NCI-H1105 treated with DMSO at 0.1 percent for 48 hours (cell line): Measurements from ENCODE around the gene ARNT2.

Source experiments
- DNase-seq: peaks from one replicate; lab custom pipeline; 2025; lab: John Stamatoyannopoulos, UW

The ARNT2 gene

DNA sequence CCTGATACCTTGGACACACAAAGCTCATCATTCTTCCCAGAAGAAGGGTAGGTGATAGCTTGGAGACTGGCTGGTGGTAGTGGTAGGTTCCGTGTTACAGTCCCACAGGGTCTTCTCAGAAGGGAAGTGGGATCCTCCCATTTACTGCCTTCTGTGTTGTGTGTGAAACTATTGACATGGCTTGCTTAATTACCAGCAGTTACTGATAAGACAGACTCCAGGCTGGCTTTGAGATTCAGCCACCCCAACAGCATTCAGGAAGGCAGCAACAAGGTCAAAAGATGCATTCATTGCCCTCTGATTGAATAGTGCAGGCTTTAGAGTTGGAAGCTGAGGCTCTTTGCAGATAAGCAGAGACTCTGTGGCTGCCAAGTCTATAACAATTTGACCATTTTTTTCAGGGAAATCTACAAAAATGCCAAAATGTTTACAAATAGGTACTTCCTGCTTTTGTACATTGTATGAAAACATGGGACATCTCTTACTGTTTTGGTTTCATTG, 7.7 kb downstream of the ARNT2 start:
- no peak for DNase-seq

DNA sequence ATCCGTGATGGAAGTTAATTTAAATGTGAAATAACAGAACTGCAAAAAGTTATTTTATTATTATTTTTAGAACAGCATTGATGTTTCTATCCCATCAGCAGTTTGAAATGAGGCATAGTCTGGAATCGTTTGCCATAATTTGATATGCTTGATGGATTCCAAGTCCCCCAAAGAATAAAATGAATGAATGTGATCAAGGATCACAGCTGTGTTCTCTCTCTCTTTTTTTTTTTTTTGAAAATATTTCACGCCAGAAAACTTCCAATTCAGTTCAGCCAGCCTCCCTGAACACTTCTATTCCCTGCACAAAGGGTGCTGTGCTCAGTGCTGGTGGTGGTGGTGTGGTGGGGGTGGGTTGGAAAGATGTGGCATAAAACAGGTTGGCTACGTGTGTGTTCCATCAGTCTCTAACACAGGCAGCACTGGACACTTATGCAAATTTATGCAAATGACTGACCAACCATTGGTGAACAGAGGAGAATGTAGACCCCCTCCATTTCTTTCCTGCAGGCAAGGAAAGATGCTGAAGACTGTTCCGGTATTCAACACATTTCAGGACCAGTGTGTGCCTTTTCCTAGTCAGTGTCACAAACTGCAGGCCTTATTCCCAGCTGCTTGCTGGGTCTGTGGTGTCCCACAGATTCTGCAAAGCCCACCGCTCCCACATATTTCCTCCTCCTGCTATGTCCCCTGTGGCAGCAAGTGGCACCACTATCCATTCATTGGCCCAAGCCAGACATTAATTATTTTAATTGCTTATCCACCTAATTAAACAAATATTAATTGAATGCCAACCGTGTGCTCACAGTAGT, 10.6 kb downstream of the ARNT2 start:
- no peak for DNase-seq

DNA sequence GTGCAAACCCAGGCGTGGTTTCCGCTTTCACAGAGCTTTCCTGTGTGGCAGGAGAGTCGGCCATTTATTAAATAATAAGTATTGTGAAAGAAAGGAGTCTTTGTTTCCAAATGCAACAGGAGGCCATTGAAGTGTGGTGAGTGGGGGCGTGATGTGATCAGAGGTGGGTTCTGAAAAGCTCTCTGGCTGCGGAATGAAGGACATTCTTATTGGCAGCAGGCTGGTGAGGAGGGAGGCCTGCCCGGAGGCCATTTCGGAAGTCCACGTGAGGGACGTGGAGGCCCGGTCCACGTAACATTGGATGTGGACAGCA, 11.1 kb downstream of the ARNT2 start:
- no peak for DNase-seq

DNA sequence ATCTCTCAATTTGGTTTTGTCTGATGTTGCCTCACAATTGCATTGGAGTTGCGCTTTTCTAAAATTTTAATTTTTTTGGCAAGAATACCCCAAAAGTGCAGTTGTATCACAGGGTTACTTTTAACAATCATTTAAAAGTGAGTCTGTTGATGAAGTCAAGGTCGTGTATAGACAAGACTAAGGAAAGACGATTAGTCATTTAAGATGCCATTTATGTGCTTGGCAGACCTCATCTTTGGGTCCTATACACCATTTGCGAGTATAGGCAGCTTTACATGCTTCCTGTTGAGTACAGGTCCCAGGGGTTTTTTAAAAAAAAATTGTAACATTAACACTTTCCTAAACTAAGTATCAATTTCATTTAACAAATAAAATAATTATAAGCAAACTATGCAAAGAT, 12.5 kb downstream of the ARNT2 start:
- DNase-seq: peak; percentile 6

DNA sequence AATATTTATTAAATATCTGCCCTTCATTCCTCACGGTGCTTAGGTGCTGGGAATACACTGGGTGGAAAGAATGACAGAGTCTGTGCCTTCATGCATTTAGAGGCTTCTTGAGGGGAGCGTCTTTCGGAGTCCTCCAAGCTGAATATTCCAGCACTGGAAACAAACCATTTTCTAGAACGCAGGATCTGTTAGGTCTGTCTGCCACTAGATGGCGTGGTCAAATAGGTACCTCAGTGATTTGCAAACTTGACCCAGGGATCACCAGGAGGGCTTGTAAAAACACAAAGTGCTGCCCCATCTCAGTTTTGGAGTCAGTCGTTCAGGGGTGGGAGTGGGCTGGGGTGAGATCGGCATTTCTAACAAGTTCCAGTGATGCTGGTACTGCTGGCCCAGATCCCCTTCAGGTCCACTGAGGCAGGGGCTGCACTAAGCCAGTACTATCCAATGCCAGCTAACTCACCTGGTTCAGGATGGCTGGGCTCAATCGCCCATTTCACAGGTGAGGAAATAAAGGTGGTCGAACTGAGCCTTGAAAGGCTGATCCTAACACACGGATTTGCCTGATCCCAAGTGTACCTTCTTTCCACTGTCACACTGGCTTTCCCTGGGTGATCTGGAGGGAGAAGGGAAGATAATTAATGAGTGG, 14.8 kb downstream of the ARNT2 start:
- peak; percentile 22 for DNase-seq

DNA sequence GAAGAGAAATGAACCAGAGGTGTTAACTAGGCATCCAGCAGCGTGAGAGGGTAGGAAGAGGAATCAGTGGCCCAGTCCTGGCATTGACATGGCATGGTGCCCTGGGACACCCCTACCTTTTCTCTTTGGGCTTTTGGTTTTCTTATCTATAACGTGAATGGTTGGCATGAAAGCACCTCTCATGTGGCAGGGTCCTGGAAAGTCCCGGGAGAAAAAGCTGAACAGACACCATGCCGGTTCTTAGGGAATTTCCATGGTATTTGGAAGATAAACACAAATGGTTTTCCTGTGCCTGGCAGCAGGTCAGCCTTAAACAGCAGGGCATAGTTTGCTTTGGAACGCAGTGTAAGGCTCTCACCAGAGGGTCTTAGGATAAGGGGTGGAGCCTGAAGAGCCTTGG, 15.4 kb downstream of the ARNT2 start:
- no peak for DNase-seq

DNA sequence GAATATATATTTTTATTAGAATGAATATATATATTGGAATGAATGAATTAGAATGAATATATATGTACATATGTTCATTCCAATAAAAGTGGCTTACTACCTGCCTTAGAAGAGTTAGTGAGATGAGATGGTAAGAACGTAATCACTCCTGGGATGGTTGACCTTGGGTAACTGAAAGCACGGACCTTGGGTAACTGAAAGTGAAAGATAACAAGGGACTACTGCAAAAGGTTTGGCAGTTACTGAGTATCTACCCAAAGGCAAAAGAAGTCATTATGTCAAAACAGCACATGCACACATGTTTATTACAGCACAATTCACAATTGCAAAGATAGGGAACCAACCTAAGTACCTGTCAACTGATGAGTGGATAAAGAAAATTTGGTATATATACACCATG, 16.5 kb downstream of the ARNT2 start:
- no peak for DNase-seq

DNA sequence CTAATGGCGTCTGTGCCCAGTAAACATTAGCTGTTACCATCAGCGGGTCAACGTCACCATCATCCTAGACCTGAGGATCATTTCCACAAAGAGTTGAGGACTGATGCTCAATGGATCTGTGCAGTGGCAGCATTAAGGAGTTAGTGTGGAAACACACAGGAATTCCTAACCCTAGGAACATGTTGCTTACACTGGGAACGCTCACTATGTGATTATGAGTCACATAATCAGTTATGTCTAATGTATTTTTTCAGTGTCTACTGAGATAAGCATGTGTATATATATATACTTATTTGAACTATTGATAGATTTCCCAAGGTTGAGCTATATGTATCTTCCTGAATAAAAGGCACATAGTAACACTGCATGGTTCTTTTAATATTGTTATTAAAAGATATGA, 19.0 kb downstream of the ARNT2 start:
- no peak for DNase-seq

DNA sequence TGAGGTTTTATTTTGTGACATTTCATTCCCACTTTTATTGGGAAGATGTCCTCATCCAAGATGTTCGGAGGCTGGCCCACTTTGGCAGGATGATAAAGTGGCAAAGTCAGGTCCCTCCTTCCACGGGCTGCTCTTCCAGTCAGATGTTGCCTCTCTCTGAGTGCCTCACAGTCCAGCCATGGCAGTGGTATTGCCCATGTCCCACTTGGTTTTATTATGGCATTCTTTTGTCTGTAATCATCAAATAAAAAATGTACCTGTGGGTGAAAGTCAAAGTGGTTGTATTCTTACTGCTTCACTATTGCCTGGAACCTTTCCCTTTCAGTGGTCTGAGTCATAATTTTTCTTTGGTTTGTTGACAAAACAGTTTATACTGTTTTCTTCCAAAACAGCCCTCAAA, 20.2 kb downstream of the ARNT2 start:
- DNase-seq: no peak

DNA sequence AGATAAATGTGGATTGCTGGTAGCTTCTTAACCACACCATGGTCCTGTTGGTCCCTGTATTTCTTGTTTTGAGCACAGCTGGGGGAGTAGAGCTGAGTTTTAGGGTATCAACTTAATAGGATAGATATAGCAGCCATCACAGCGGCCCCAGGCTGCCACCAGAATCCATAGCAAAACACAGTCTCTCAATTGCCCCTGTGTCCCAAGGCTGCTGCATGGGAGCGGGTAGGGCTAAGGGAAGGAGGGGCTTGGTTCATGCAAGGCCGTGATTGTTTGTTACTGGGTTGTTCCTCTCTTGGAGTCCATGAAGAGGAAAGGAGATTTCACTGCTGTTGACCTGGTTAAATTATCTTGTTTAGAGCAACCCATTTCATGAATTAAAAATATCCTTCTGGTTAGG, 22.1 kb downstream of the ARNT2 start:
- DNase-seq: no peak

DNA sequence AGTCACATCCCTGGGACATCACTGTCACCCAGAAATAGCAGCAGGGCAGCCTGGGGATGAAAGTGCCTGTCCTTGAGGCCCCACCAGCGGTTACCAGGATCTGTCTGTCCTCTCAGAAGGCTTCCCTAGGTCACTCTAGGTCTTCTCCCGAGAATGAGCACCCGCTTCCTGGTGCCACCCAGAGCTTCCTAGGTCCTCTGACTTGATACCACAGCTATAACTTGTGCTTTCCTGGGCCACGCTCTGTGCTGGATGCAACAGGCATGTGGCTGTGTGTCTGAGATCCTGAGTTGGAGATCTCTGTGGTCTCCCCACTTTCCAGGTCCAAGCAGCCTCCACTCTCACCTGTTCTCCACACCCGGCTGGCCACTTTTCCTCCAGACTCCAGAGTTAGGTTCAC, 25.8 kb downstream of the ARNT2 start:
- no peak for DNase-seq

DNA sequence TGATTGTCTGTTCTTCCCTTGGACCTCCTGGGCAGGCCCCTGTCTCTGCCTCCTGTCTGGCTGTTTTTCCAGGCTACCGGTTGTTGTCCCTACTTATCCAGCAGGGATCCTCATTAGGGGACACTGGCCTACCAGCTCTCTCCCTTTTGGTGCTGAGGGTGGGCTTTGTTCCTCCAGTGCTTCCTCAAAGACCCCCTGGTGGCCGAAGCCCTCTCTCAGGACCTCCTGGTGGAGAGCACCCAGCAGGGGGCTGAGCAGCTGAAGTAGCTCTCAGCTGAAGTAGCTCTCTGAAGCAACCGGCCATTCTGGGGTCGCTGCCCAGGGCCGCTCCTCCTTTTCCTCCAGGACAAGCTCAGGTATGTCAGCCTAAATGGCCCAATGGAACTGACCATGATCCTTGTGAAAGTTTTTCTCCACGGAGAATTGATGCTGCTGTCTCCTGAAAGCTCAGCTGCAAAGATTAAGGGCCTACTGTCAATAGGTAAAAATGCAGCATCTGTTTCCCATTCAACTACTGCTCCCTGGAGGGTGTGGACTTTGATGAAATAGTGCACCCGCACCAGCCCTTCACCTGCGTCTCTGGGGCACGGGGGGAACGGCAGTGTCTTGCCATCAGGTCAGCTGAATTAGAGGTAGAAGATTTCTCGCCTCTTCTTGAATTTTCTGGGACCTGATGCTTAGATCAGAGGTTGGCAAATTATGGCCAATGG, 27.6 kb downstream of the ARNT2 start:
- DNase-seq: no peak

DNA sequence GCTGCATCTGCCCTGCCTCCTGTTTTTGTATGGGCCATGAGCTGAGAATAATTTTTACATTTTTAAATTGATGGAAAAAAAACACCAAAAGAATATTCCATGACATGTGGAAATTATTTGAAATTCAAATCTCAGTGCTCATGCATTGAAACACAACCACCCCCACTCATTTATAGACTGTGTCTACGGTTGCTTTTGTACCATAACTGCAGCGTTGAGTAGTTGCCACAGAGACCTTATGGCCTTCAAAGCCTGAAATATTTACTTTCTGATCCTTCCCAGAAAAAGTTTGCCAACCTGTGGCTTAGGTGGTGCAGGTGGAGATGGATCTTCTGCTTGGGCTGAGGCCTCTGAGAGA, 28.1 kb downstream of the ARNT2 start:
- DNase-seq: no peak

DNA sequence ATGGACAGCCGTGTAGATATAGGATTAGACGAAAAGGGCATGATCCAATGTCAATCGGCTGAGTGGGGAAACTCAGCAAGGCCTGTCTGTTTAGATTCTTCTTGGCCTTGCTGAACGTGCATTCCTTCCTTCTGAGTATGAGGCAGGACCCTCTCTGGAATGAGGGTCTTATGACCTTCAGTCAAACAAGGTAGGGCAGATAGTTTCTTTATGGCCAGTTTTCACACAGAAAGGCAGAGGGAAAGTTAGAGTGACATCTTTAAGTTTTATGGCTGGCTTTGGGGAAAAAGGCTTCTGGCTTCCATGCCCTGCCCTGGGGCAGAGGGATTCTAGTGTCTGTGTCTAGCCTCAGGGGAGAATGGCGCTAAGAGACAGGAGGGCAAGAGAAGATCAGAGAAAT, 29.7 kb downstream of the ARNT2 start:
- no peak for DNase-seq

DNA sequence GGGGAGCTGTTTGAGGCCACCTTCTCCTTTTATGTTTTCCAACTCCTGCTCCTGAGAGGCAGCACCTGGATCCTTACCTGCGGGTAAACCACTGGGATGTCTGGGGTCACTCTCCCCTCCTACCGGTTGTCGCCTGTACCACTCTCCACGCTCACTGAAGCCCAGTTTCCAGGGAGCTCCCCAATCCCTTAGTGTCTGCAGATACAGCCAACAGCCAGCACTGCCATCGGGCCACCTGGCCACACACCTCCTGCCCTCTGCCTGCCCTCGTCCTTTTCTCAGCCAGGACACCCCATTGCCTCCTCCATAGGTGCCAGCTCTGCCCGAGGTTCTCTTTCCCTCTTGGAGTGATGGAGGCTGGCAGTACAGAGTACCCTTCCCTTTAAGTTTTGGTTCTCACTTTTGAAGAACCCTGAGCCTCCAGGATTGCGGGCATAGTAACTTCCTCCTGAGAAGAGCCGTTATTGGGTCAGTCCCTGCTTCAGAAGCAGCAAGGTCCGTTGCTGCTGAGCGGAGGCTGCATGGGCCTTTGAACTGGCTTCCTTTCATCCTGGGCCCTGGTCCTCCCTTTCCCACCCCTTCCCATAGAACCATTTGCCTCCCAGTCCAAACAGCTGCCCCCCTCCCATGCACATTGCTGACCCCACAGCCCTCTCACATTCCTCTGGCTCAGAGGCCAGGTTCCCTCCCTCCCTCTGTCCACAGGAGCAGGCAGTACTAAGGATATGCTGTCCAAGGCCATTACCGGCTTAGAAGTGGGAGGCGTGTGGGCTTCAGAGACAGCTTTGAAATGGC, 30.9 kb downstream of the ARNT2 start:
- no peak for DNase-seq

DNA sequence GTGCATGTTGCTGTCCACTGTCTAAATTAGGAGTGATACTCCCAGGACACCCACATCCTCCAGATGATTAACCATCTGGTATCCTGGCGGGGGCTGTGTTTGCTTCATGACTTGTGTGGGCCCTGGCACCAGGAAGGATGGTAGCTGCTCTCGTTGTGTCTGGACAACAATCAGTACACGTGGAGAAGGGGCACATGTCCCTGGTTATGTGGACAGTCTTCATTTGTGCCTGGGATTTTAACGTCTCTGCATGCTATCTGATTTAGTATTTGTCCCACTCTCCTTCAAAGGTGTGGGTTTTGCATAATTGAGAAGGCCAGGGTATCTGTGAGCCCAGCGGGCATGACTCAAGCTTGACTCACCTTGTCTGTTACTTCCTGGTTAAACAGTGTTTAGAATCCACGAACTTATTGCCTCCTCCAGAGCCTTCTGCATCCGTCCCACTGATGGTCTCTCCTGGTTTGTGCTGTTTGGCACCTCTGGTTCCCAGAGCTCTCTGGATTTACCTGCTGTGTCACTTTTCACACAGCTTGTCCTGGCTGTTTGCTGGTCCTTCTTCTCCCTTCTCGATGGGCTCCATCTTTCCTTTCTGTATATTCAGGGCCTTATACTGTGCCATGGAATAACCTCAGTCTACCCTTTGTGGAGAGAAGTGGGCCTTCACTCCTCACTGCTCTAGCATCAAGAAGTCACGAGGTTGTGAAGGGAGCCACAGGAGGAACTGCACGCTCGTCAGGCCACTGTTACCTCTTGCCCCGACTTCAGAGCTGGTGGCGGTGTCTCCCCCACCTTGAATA, 32.5 kb downstream of the ARNT2 start:
- DNase-seq: no peak

DNA sequence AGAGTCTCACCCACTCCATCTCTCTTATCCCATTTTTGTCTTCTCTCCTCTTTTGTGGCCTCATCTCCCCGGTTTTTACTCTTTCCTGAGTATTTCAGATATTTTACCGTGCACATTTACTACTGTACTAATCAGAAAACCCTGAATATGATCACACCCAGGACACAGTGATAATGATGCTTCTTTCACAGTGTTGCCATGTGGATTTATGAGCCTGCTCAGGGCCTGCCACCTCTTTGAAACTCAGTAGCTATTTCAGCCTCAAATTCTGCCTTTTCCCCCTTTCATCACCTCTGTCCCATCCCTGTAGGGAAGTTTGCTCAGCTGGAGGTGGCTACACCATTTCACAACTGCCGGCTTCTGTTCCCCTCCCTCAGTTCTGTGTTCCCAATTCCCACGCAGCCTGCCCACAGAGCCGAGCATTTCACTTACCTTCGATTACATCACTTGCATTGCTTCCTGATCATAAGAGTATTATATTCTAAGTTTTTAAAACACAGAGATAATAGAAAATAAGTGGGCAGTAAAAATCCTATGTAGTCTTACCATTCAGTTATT, 33.2 kb downstream of the ARNT2 start:
- no peak for DNase-seq

DNA sequence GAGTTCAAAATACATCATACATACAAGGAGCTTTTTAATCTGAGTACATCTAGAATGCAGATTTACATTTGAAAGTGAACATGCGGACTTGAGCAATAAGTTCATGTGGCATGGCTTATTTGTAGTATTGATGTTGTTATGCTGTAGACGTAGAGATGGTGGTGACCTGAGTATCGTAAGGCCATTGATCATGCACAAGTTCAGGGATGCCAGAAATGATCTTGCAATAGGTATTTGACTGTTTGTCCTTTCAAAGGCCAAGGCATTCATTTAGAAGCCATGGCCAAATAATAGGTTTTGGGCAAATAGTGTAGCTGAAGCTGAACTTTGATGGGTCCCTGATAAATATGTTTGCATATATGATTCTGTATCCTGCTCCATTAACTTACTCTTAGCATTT, 35.0 kb downstream of the ARNT2 start:
- DNase-seq: no peak

DNA sequence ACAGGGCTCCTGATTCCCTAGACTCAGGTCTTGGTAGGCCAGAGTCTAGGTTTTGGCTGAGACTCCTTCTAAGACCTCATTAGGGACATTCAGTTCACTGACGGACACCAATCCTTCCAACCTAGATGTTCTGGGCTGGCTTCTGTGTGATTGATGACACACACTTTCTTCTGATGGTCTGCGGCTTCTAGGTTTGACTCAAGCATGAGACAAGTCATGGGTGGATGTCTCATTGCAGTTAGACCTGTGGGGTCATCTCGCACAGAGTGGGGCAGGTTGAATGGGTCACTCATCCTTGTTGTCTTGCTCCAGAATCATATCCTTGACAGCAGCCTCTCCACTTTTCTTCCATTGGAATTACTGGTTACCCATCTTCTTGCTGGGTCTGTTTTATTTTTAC, 35.8 kb downstream of the ARNT2 start:
- DNase-seq: no peak

DNA sequence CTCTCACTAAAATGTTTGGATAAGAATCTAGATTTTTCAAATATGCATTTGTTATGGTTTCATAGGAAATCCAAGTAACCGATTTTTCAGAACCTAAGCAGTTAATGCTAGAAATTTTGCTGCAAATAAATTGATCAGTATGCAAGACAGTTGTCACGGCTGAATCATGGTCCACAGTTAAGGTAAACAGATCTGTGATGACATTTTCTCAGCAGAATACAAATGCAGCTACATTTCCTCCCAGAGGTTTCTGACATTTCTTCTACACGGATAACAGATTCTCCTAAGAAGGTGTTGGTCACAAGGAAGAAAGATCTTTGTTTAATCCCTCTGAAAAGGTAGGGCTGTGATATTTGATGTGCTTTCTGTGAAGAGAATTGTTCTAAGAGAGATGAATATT, 36.9 kb downstream of the ARNT2 start:
- DNase-seq: no peak

DNA sequence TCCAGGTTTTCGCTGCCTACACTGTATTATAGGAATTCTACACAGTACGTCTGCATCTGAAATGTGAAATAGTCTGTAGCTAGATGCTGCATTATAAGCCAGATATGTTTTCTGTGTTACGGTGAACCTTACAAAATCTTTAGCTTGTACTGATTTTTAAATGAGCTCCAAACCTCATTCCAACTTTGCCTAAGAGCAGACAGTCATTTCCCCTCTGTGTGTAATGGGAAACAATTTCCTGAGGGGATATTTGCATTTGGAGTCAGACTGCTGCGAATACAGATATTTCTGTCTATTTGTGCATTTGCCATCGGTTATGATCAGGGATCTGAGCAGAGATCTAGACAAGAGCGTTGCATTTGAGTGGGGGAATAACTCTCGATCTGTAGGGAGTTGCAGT, 37.5 kb downstream of the ARNT2 start:
- no peak for DNase-seq
